Fibroblast of lung (primary cell): Measurements from ENCODE around the gene JAZF1.

Experiments used
- EZH2 ChIP-seq: IDR thresholded peaks from 2 replicates; pipeline ENCODE4 v1.5.1; 2012; ENCODE audit warnings: low read length, control low read depth, mild to moderate bottlenecking; ENCODE audit errors: missing control alignments
- TF ChIP-seq, protein P1 (sequence below), 2 donors: IDR thresholded peaks in 1 of 2; conservative IDR thresholded peaks in 1 of 2; 1 replicate in 1 of 2; 2 replicates in 1 of 2; pipeline ENCODE4 v1.5.1; 2011 to 2012; ENCODE audit warnings: low read length in 2 of 2, control low read depth in 1 of 2, inconsistent platforms in 1 of 2, low read depth in 1 of 2, mild to moderate bottlenecking in 1 of 2

DNA sequence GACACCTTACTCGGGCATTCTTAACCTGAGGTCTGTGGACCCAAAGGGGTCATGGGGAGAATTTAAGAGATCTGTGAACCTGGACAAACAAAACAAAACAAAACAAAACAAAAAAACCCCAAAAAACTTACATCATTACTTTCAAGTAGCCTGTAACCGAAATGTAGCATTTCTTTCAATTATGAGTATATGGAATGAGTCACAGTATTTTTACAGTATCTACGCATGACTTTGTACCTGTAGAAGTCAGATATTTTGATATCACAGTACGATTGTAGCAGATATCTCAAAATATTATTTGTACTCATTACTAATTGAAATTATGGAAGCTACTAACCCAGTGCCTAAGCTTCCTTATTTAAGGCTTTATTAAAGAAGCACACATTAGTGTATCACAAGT is 210.2 kb downstream of the JAZF1 start:
- TF ChIP-seq EZH2, result no peak
- TF ChIP-seq, protein P1, sequence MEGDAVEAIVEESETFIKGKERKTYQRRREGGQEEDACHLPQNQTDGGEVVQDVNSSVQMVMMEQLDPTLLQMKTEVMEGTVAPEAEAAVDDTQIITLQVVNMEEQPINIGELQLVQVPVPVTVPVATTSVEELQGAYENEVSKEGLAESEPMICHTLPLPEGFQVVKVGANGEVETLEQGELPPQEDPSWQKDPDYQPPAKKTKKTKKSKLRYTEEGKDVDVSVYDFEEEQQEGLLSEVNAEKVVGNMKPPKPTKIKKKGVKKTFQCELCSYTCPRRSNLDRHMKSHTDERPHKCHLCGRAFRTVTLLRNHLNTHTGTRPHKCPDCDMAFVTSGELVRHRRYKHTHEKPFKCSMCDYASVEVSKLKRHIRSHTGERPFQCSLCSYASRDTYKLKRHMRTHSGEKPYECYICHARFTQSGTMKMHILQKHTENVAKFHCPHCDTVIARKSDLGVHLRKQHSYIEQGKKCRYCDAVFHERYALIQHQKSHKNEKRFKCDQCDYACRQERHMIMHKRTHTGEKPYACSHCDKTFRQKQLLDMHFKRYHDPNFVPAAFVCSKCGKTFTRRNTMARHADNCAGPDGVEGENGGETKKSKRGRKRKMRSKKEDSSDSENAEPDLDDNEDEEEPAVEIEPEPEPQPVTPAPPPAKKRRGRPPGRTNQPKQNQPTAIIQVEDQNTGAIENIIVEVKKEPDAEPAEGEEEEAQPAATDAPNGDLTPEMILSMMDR (conservative IDR thresholded peaks at IDR 0.05 in 1 of 2, IDR thresholded peaks at IDR 0.05 in 1 of 2; ENCODE audit: low read depth in 1 of 2, low read length in 2 of 2), result no peak
